Renal cortical epithelial cell (primary cell): Measurements from ENCODE around the gene POF1B. TPM values are rescaled to one million over a fixed set of nuclear protein-coding genes. Genes with fewer than 3 reads are reported as not detected.
"Not testable (repeated sequence)": the region's sequence is repeated elsewhere in the genome, so short reads cannot be mapped to it uniquely, and the experiment has no call there.

Experiments used
- DNase-seq: peaks from one replicate; pipeline ENCODE4 v3.0.0-alpha.2; 2011; ENCODE audit warnings: low read depth
- total RNA-seq: library from RNA; depleted of rRNA; stranded (reverse); fragments of >200 nt; gene quantifications from 2 replicates; pipeline ENCODE4 v1.2.3, GENCODE V29; 2014

POF1B gene, protein sequence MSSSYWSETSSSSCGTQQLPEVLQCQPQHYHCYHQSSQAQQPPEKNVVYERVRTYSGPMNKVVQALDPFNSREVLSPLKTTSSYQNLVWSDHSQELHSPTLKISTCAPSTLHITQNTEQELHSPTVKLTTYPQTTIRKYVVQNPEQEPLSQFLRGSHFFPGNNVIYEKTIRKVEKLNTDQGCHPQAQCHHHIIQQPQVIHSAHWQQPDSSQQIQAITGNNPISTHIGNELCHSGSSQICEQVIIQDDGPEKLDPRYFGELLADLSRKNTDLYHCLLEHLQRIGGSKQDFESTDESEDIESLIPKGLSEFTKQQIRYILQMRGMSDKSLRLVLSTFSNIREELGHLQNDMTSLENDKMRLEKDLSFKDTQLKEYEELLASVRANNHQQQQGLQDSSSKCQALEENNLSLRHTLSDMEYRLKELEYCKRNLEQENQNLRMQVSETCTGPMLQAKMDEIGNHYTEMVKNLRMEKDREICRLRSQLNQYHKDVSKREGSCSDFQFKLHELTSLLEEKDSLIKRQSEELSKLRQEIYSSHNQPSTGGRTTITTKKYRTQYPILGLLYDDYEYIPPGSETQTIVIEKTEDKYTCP
- 1.3 and 3.1 TPM in 2 replicates for total RNA-seq

DNA sequence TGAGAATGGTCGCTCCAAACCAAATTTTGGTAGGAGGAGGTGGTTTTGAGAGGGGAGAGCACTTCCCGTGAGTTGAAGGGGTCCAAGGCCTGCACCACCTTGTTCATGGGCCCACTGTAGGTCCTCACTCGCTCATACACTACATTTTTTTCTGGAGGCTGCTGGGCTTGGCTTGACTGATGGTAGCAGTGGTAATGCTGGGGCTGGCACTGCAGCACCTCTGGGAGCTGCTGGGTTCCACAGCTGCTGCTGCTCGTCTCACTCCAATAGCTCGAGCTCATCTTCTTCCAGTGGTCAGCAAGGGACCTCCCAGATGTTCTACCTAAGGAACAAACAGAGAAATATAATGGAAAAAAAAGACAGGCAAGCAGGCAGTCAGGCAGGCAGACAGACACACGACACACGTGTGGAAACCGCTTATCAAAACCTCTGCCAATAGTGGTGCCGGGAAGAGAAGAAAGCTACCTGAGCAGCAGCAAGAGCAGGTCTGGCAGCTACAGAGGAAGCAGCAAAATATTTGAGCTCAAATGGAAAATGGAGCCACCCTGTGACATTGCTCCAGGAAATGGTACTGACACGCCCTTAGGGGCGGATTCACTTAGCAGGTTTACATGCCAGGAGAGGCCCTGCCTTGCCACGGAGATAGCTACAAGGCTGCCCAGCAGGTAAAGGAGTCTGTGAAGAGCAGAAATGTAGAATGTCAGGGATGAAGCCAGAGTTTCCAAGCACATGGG is at the start of gene POF1B:
Gene POF1B (minus strand): TSS at position 492 of the 734 bp plus-strand sequence. CDS start 211 bp downstream, at position 281.
- DNase-seq, result no peak

DNA sequence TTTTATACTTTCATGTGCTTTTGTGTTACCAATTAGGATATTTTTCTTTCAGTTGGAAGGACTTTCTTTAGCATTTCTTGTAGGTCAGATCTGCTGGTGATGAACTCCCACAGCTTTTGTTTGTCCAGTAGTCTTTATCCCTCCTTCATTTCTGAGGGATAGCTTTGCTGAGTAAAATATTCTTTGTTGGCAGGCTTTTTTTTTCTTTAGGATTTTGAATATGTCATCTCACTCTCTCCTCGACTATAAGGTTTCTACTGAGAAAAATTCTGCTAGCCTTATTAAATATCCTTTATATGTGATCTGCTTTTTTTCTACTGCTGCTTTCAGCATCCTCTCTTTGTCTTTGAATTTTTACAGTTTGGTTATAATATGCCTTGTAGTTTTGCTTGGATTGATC is 49.6 kb upstream of the POF1B start:
- DNase-seq, result no peak

DNA sequence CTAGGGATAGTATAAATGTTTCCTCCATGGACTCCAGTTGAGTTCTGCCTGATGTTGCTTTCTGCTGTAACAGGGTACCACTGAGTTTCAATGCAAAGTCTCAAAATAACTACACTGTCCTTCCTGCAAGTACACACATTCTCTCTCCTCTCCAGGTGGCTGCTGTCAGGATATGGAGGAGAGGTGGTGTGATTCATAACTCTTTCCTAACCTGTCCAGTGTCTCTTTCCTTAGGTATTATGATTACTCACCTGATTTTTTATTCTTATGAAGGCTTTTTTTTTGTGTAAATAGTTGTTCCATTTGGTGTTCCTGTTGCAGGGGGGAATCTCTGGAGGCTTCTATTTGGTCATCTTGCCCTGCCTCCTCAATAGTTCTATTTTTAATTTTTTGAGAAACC is 39.8 kb upstream of the POF1B start:
- DNase-seq, result no peak

DNA sequence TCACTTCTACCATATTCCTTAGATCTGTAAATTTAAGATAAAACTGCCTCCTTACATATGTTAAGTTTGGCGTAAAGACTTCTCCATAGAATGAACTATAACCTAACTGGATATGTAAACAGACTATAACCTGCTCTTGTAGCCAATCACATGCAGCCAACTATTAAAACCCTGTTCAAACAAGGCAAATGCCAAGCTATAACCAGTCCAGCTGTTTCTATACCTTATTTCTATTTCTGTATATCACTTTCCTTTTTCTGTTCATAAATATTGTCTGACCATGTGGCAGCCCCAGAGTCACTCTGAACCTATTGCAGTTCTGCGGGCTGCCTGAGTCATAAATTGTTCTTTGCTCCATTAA is 12.4 kb upstream of the POF1B start:
- DNase-seq, result no peak

DNA sequence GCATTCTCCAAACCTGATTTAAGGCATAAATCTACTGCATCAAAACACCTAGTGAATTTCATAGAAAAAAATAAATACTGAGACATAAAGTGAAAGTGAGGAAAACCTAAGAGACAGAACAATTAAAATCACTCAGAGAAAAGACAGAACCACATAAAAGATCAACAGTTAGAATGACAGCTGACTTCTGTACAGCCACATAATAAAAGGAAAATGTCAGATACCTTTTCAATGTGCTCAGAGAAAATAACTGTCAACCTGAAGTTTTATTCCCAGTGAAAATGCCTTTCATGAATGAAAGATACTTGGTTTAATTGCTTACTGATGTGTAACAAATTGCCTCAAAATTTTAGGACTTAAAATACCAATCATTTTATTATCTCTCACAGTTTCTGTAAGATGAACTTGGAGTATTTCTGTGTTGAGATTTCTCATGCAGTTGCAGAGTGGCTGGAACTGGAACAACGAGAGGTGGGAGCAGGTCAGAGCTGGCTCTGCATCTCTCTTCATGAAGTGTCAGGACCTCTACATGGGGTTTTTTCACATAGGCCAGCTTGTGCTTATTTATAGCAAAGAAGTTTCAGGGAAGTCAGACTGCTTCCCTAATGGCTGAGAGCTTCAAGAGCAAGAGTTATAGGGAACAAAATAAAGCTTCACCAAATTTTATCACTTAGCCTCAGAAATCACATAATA is 11.9 kb upstream of the POF1B start:
- no peak for DNase-seq

DNA sequence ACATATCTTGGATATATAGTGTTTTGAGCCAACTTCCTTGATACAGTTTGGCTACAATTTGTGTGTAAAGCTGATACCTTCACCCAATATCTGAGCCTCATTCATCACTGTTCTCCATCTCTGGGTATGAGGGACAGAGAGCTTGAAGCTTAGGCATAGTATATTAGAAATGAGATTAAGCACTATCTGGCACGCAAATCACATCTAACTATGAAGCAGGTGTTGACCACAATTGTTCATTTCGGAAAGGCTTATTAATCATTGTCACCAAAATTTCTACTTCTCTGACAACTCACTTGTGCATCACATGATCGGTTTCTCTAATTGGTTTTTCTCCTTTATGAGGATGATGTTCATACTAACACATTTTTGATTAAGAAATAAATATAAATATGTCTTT is 2.1 kb upstream of the POF1B start:
- no peak for DNase-seq

DNA sequence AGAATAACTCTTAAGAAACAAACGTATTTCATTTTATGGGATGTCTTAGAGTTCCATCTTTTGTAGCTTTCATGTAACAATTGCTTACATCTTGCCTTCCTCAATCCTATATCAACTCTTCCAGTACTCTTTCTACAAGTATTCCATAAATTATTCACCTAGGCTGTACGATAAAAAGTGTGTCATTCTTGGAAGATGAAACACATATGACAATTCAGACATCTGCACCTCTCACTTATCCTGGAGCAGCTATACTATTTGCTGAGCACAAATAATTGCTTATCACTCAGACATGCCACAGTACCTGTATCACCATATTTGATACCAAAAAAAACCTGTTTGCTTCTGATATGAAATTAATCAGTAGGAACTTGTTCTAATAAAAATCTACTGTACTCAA is 1.0 kb downstream of the POF1B start:
- no peak for DNase-seq

DNA sequence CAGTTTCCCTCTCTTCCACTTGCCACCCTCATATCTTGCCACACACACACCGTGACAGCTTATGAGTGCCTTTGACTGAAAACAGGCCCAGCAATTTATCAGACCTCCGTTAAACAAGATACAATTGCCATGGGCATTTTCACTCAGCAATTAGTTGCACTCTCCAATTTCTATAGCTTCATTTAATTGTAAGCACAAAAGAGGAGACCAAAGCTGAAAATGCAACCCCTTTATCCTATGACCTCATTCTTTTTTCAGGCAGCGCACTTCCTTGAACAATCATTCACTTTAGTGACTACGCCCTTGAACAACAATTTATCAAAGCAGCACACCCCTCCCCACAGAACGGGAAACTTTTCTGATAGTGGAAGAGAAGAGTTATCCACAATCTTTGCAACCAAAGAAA is 4.1 kb downstream of the POF1B start:
- DNase-seq, result no peak

DNA sequence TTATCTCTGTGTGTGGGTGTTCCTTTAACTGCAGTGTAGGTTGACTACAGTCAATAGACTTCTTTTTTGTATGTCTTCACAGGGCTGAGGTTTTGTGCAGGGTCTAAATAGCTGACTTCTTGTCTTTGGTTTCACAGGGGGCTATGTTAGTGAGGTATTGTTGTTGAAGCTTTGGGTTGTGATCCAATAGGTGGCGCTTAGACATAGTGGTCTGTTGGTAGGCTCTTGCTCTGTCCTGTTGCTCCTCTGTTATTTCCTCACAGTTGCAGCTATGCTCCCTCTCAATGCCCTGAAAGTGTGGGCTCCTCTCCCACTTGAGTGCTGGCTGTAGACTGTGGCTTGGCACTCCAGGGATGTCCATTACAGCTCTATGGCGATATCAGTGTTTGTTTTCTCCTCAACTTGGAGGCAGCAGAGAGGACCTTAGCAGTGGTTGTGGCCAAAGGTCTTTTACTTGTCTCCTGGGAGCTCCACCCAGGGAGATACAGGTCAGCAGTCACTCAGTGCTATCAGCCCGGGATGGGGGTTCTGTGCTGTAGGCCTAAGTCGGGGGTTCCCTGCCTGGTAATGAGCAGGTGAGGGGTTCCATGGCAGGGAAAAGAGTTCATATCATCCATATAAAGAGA is 14.0 kb downstream of the POF1B start:
- no peak for DNase-seq

DNA sequence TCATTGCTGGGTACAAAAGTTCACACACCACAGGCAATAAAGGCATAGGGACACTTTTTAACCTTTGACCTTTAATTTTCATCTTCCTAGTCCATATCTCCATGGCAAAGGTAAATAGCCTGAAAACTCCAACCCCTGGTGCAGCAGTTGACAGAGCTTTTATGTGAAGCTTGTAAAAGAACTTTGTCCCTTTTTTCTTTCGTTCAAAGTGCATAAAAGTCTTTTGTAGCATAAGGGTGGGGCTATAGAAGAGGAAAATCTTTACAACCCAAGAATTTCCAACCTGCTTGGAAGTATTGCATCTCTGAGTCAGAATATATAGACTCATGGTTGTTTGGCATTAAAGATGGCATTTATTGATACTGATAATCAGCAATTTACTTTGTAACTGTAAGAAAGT is 20.4 kb downstream of the POF1B start:
- DNase-seq, result no peak

DNA sequence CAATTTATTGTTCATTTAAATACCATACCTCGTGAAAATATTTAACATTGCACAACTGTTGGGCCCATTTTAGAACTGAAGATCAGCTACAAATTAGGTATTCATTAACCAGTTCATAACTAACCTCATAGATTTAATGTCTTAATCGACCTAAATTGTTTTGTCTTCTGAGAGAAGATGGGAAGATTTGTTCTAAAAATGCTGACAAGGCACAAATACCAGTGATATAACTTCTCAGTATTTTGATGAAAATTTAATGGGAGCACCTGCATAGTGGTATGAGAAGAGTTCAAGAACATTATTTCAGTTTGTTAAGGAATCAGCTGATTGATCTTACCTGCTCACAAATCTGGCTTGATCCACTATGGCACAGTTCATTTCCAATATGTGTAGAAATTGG is 33.9 kb downstream of the POF1B start:
- DNase-seq, result no peak

DNA sequence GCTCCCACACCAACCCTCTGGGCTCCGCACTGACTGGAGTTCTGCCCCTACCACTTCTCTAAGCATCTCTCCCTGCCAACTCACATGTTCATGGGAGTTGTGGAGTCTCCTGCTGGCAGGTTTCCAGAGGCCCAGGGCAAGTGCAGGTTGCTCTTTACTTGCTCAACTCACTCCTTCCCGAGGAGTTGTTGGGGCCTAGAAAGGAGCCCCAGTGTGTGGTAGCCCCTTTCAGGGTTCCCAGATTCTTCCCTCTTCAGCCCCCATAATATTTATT is 52.5 kb downstream of the POF1B start:
- DNase-seq, result no peak

DNA sequence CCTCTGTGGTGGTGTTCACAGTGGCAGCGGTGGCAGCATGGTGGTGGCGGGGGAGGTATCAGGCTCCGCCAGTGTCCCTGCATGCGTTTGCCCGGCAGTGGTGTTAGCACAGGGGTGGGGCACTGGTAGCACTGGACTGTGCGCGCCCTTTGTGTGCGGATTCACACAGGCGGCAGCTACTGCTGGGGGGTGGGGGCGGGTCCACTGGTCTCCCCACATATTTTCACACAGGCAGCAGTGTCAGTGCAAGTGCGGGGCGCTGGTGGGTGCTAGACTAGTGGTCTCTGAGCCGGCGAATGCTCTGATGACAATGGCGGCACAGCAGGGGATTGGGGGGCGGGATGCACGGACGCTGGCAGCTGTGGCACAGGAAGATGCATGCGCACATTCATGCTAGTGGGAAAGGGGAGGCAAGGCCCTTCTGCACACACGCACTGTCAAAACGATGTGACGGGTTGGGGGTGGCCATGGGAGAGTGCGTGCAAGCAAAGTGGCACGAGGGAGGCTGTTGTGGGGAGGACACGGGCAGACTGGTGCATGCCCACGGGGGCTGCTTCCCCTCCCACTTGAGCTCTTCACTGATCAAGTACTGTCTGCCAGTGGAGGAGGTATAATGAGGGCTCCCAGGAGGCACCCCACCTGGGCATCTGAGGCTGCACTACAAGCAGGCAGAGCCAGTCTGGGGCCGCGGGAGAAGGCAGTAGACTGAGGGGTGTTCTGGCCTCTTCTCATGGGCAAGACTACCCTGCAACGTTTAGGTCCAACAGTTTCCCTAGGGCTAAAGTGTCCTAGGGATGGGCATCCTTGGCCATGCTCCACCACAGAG is 53.0 kb downstream of the POF1B start:
- DNase-seq, result no peak

DNA sequence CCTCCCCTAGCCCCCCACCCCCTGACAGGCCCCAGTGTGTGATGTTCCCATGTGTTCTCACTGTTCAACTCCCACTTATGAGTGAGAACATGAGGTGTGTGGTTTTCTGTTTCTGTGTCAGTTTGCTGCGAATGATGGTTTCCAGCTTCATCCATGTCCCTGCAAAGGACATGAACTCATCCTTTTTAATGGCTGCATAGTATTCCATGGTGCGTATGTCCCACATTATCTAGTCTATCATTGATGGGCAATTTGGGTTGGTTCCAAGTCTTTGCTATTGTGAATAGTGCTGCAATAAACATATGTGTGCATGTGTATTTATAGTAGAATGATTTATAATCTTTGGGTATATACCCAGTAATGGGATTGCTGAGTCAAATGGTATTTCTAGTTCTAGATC is 68.1 kb downstream of the POF1B start:
- not testable (repeated sequence) for DNase-seq

DNA sequence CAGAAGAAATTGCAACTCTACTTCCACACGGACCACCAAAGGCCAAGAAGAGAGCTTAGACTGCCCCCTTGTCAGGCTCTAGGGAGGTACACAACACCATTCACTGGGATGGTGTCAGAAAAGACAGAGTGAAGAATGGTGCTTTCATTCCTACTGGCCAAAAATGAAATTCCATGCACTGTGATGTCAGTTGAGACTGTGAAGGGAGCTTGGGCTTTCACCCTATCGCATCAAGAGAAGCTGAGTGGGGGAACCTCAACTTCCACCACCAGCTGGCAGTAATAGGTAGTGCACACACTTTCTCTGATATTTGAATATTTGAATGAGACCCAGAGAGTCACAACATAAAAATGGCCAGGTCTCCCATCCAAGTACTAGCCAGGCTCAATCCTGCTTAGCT is 69.7 kb downstream of the POF1B start:
- no peak for DNase-seq

DNA sequence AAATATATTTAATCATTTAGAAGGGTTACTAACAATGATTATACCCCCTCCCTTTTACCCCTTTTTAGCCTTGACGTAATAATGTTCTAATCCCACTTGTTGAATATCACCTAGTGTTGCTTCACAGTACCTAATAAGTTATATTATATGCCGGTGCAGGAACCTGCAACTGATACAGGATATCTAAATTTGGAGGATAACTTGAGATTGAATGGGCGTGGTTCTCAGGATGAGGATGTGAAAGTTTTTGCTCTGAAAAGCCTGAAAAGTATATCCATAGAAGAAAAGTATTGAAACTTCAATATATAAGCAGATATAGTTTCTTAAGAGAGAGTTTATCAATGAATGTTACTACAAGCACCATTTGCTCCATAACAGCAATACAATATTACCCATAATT is 75.9 kb downstream of the POF1B start:
- no peak for DNase-seq

DNA sequence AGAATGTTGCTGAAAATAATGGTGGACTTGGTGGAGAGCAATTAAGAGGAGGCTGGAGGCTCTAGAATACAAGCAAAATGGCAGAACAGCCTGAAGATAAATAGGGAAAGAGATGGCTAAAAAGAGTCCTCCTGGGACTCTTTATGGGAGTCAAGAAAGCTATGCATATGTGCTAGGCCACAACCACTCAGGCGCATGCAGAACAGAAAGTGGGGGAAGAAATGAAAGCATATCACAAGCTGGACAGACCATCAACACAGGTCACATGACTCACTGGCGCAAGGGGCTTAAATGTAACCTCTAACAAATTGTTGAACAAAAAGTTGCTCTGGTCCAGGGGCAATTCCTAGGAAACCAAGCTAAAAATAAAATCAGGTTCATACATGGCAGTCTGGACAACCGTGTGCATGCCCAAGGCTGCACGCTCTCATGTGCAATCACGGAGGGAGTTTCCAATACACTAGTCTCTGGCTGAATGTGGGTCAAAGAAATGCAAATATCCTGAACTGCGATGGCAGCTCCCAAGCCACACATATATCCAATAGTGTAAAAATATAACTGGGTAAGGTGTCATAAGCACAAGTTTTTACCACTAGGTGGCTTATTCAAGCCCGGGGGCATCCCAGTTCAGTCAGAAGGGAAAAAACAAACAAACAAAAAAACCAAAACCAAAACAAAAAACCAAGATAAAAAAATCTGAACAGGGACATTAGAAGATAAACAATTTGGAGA is 90.3 kb downstream of the POF1B start:
- no peak for DNase-seq

DNA sequence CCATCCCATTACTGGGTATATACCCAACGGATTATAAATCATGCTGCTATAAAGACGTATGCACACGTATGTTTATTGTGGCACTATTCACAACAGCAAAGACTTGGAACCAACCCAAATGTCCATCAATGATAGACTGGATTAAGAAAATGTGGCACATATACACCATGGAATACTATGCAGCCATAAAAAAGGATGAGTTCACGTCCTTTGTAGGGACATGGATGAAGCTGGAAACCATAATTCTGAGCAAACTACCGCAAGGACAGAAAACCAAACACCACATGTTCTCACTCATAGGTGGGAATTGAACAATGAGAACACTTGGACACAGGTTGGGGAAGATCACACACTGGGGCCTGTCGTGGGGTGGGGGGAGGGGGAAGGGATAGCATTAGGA is 94.2 kb downstream of the POF1B start:
- not testable (repeated sequence) for DNase-seq

DNA sequence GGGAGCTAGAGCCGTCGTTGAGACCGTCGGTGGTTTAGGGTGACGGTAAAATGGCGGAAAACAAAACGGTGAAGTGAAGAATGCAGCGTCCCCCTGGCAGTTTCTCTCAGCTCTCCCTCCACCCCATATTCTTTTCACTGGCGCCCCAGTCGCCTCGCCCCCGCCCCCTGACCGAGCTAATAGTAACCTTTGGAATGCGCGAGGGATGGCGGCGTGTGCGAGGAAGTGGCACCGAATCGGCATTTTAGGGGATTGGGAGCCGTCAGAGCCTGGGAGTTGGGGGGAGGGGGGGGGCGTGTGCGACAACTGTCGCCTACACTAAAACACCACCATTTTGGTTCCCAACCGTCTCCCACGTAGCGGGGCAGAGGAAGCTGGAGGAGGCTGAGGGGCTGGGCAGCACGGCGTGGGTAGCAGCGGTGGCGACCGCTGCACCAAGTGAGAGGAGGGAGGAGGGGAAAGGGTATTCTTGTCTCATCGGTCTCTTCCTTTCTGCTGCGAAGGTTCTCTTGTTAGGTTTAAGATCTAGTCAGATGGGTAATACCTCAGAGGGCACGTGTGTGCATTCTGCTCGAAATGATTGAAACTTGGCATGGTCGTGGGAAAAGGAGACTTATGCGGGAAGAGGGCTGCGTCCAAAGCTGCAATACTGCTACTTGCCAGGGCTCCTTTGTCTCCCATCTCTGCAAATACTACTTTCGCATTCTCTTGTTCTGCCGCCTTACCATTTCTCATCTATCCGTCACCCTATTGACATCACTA is 134.8 kb downstream of the POF1B start:
- peak; percentile 6 for DNase-seq
